ENCODE data around the gene NGB. TPM values are rescaled to one million over a fixed set of nuclear protein-coding genes. Genes with fewer than 3 reads are reported as not detected.

The NGB gene
- total RNA-seq, 1 experiment from 2014 or later = not detected

GRCh38 chr14:77296906-77297305 lies 25.9 kb upstream of the NGB start:
- ChIA-PET CTCF (no interaction called here), POLR2A (no interaction called here), RAD21 (ENCODE audit: low non-redundant PET in 1 of 2, low total read pairs in 2 of 2, uncharacterized antibody in 2 of 2, unreplicated experiment in 2 of 2) (no interaction called here)
- Histone ChIP-seq H3K79me2 (ENCODE audit: insufficient read depth, low read length) (no peaks in the 10 kb centered on the region), H4K20me1 (ENCODE audit: insufficient read depth) (no peaks in the 10 kb centered on the region), H3K9me3 (ENCODE audit: control insufficient read depth in 1 of 2, insufficient read depth in 1 of 2, low read depth in 1 of 2, low read length in 2 of 2) (no peaks in the 10 kb centered on the region), H3K4me1 (ENCODE audit: control insufficient read depth in 1 of 2, insufficient read depth in 2 of 2, low read length in 2 of 2) (no peaks in the 10 kb centered on the region), H3K9ac (ENCODE audit: low read length) (no peak overlapping the region), H3K4me3 (replicated peaks in 1 of 2; ENCODE audit: low read depth in 1 of 2, low read length in 2 of 2) (no peak overlapping the region), H3K27me3 (ENCODE audit: insufficient read depth, low read length) (no peaks in the 10 kb centered on the region), H3K36me3 (ENCODE audit: control insufficient read depth in 1 of 2, insufficient read depth in 2 of 2, low read length in 2 of 2) (peaks cover 2 to 13% of the 10 kb centered on the region in 2 experiments; a peak in 1 of 4 replicates), H2AFZ (ENCODE audit: low read depth, low read length, poor library complexity, severe bottlenecking) (no peak overlapping the region), H3K9me2 (ENCODE audit: insufficient read depth) (no peaks in the 10 kb centered on the region), H3K27ac (ENCODE audit: low read depth, low read length) (no peak overlapping the region), H3K4me2 (ENCODE audit: low read length) (no peak overlapping the region)
- ATAC-seq (no peak), DNase-seq (ENCODE audit: low read depth, low spot score) (no peak)
- BruUV-seq (replicated peaks) = no TSS peak
- no peak for TF ChIP-seq EZH2 (IDR thresholded peaks at IDR 0.05)
- no peak for TF ChIP-seq YY1 (IDR thresholded peaks at IDR 0.05; ENCODE audit: extremely low read depth, insufficient replicate concordance, low read depth, low read length)
- no peak for TF ChIP-seq CEBPB (IDR thresholded peaks at IDR 0.05; ENCODE audit: low read depth)
- no peak for TF ChIP-seq SP1 (IDR thresholded peaks at IDR 0.05; ENCODE audit: low read depth)
- TF ChIP-seq ZFX (IDR thresholded peaks at IDR 0.05) = no peak
- TF ChIP-seq ATF3 (IDR thresholded peaks at IDR 0.05) = no peak
- TF ChIP-seq JUND (IDR thresholded peaks at IDR 0.05) = no peak
- no peak for TF ChIP-seq FOSL1 (IDR thresholded peaks at IDR 0.05; ENCODE audit: low read depth)
- TF ChIP-seq RAD21 (IDR thresholded peaks at IDR 0.05; ENCODE audit: low read depth) = no peak
- TF ChIP-seq ELF1 (IDR thresholded peaks at IDR 0.05; ENCODE audit: borderline replicate concordance, low read depth) = no peak
- TF ChIP-seq EGR1 (IDR thresholded peaks at IDR 0.05; ENCODE audit: low read depth) = no peak
- TF ChIP-seq, protein P1, sequence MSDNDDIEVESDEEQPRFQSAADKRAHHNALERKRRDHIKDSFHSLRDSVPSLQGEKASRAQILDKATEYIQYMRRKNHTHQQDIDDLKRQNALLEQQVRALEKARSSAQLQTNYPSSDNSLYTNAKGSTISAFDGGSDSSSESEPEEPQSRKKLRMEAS (IDR thresholded peaks at IDR 0.05) = no peak
- TF ChIP-seq SIN3A (IDR thresholded peaks at IDR 0.05; ENCODE audit: low read depth) = no peak
- no peak for TF ChIP-seq EZH2phosphoT487 (IDR thresholded peaks at IDR 0.05; ENCODE audit: borderline replicate concordance)
- no peak for TF ChIP-seq TCF7L2 (IDR thresholded peaks at IDR 0.05; ENCODE audit: borderline replicate concordance, extremely low read depth, insufficient read depth, insufficient read length)
- intact Hi-C loops (cut with micrococcal nuclease) = no loop called here

Data from HCT116 (cell line).